ENCODE results near the gene ADSL.

The ADSL gene

GRCh38 chr22:40326905-40327735 is 19.2 kb upstream of the ADSL start:
- DNase-seq (ENCODE audit: low read depth), result peak; percentile 98
- no peak for TF ChIP-seq CTCF (IDR thresholded peaks at IDR 0.05; ENCODE audit: control insufficient read depth, extremely low read depth, insufficient read depth)
- H3K4me3 ChIP-seq (ENCODE audit: low read depth, low read length), result no peak overlapping the region; the same call in 1 of the 2 replicates

- no peak for DNase-seq (ENCODE audit: low read depth)
- no peak overlapping the region for H3K4me3 ChIP-seq (ENCODE audit: low read depth, low read length)
- TF ChIP-seq CTCF (IDR thresholded peaks at IDR 0.05; ENCODE audit: control insufficient read depth, extremely low read depth, insufficient read depth), result no peak
Measured at GRCh38 chr22:40328546-40329456, 17.5 kb upstream of the ADSL start.

GRCh38 chr22:40329466-40329865 is 16.8 kb upstream of the ADSL start:
- no peak for DNase-seq (ENCODE audit: low read depth)
- no peak for TF ChIP-seq CTCF (IDR thresholded peaks at IDR 0.05; ENCODE audit: control insufficient read depth, extremely low read depth, insufficient read depth)
- H3K4me3 ChIP-seq (ENCODE audit: low read depth, low read length), result no peak overlapping the region

GRCh38 chr22:40330086-40330485 is 16.2 kb upstream of the ADSL start:
- no peak for TF ChIP-seq CTCF (IDR thresholded peaks at IDR 0.05; ENCODE audit: control insufficient read depth, extremely low read depth, insufficient read depth)

GRCh38 chr22:40330615-40331014 is 15.7 kb upstream of the ADSL start:
- no peak overlapping the region for H3K4me3 ChIP-seq (ENCODE audit: low read depth, low read length)
- no peak for DNase-seq (ENCODE audit: low read depth)

More at GRCh38 chr22:40330086-40330485, 16.2 kb upstream of the ADSL start:
- no peak for DNase-seq (ENCODE audit: low read depth)
- no peak overlapping the region for H3K4me3 ChIP-seq (ENCODE audit: low read depth, low read length)

GRCh38 chr22:40331706-40332105 is 14.6 kb upstream of the ADSL start:
- no peak overlapping the region for H3K4me3 ChIP-seq (ENCODE audit: low read depth, low read length)
- no peak for DNase-seq (ENCODE audit: low read depth)
- TF ChIP-seq CTCF (IDR thresholded peaks at IDR 0.05; ENCODE audit: control insufficient read depth, extremely low read depth, insufficient read depth), result no peak

More at GRCh38 chr22:40330615-40331014, 15.7 kb upstream of the ADSL start:
- TF ChIP-seq CTCF (IDR thresholded peaks at IDR 0.05; ENCODE audit: control insufficient read depth, extremely low read depth, insufficient read depth), result no peak
